NCI-H1105 (cell line): ENCODE results near the gene PPAN.

Experiments
- DNase-seq: peaks from one replicate; lab custom pipeline; 2025; lab: John Stamatoyannopoulos, UW

The PPAN gene, protein sequence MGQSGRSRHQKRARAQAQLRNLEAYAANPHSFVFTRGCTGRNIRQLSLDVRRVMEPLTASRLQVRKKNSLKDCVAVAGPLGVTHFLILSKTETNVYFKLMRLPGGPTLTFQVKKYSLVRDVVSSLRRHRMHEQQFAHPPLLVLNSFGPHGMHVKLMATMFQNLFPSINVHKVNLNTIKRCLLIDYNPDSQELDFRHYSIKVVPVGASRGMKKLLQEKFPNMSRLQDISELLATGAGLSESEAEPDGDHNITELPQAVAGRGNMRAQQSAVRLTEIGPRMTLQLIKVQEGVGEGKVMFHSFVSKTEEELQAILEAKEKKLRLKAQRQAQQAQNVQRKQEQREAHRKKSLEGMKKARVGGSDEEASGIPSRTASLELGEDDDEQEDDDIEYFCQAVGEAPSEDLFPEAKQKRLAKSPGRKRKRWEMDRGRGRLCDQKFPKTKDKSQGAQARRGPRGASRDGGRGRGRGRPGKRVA

DNA sequence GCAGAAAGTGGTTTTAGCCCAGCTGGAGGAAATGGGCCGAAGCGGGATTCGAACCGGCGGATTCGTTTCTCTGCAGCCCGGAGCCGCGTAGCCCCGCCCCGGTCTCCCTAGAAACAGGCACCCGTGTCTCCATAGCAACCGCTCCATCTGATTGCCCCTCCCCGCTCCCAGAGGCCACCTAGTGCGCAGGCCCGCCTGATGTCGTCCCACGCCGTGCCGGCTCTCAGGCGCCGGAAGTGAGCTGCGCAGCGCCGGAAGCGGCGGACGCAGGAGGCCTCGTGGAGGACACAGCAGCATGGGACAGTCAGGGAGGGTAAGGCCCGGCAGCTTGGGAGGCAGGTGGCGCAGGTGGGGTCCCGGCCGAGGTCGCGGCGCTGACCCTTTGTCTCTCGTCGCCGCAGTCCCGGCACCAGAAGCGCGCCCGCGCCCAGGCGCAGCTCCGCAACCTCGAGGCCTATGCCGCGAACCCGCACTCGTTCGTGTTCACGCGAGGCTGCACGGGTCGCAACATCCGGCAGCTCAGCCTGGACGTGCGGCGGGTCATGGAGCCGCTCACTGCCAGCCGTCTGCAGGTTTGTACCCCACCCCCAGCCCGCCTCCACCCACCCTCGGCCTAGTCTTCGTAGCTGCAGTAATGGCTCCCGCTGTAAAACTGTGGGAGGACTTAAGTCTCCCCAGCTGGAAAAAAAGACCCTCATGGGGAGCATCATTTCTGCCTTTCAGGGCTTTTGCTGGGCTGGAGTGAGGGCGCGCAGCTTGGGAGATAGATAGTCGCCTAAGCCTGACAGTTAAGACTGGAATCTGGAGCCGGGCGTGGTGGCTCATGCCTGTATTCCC lies at the start of gene PPAN:
TSS of gene PPAN (plus strand) at position 263 of the 837 bp plus-strand sequence. CDS start at position 296, 33 bp downstream.
- DNase-seq, result peak; percentile 99

- no peak for DNase-seq
These were observed 44.3 kb upstream of the PPAN start for GRCh38 chr19:10061717-10062310.

DNA sequence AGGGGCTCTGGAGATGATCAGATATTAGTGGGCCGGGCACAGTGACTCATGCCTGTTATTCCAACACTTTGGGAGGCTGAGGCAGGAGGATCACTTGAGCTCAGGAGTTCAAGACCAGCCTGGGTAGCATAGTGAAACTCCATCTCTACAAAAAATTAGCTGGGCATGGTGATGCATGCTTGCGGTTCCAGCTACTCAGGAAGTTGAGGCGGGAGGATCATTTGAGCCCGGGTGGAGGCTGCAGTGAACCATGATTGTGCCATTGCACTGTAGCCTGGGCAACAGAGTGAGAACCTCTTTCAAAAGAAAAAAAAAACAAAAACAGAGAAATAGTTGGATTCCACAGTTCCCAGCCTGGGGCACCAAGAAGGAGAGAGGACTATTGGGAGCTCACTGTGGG lies 38.0 kb upstream of the PPAN start:
- no peak for DNase-seq

- no peak for DNase-seq
These were observed 37.1 kb upstream of the PPAN start for GRCh38 chr19:10069046-10069445.

GRCh38 chr19:10070730-10071446 lies 35.3 kb upstream of the PPAN start:
- no peak for DNase-seq

DNA sequence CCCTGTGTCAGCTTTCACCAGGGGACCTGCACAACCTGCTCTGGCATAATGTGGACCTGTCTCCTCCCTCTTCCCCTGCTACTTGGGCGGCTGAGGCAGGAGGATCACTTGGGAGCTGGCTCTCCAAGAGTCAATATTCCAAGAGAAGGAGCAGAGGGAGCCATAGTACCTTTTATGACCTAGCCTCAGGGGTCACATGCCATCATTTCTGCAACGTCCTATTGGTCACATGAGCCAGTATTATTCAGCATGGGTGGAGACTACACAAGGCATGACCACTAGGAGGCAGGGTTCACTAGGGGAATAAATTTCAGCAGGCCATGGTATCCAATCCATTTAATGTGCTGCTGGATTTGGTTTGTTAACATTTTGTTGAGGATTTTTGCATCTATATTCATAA lies 32.0 kb upstream of the PPAN start:
- no peak for DNase-seq

- DNase-seq, result no peak
These were observed 29.6 kb upstream of the PPAN start for GRCh38 chr19:10076535-10076934.

DNA sequence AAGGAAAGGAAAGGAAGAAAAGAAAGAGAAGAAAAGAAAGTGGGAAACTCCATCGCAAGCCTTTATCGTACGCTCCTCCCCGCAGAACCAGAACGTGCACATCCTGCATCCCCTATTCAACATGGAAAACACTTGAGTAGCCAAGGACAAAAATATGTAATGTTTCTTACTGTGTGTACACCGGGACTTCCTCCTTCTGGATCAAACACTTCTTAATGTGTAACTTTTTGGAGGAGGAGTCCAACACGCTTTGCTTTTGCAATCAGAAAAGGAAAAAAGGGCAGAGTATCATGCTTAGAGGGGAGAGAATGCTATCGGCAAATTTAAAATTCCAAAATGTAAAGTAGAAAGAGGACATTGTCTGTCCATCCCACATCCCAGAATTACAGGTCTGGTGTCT lies 27.8 kb upstream of the PPAN start:
- no peak for DNase-seq

GRCh38 chr19:10079031-10079453 lies 27.1 kb upstream of the PPAN start:
- DNase-seq, result no peak

DNA sequence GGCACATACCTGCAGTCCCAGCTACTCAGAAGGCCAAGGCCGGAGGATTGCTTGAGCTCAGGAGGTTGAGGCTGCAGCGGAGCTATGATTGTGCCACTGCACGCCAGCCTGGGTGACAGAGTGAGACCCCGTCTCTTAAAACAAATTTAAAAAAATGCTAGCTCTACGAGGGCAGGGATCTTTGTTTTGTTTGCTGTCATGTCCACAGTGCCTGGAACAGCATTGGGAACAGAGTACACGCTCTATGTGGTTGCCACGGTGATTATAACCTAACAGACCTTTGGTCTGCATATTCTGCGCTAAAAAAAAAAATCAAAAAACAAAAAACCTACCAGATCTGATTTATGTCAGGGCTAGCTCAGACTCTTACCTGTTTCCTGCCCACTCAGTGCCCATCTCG lies 22.3 kb upstream of the PPAN start:
- DNase-seq, result no peak

GRCh38 chr19:10084803-10085202 lies 21.4 kb upstream of the PPAN start:
- no peak for DNase-seq

GRCh38 chr19:10085641-10086590 lies 20.2 kb upstream of the PPAN start, which contains the start of gene SHFL:
Gene SHFL (plus strand): TSS chr19:10086317. CDS start chr19:10086428, 111 bp downstream.
- no peak for DNase-seq

- no peak for DNase-seq
These were observed 19.5 kb upstream of the PPAN start for GRCh38 chr19:10086591-10087192.

DNA sequence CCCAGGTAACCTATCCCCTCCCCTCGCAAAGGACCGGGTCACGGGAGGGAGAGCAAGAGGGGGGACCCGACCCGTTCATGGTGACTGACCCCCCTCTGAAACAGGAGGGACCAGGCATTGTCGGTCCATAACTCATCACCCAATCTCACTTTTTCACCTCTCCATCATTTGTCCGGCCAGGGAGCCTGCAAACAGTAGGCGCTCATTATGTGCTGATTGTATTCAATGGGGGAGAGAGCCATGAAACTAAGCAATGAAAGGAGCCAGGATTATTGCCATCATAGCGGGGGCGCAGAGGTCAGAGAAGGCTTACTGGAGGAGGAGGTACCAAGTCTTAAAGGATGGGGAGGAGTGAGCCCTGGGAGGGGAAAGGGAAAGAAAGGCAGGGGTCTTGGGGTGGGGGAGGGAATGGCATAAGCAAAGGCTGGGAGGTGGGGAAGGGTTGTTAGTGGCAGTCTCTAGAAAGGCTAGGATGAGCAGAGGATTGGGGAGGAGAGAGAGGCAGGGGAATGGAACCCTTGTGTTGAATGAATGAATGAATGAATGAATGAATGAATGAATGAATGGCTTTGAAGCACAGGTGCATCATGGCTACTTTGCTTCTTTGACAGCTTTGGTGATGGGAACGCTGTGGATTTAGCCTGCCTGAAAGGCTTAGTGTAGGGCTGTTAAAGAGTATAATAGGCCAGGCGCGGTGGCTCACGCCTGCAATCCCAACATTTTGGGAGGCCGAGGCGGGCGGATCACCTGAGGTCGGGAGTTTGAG lies 18.7 kb upstream of the PPAN start:
- no peak for DNase-seq

GRCh38 chr19:10088949-10089554 lies 17.1 kb upstream of the PPAN start:
- DNase-seq, result no peak

DNA sequence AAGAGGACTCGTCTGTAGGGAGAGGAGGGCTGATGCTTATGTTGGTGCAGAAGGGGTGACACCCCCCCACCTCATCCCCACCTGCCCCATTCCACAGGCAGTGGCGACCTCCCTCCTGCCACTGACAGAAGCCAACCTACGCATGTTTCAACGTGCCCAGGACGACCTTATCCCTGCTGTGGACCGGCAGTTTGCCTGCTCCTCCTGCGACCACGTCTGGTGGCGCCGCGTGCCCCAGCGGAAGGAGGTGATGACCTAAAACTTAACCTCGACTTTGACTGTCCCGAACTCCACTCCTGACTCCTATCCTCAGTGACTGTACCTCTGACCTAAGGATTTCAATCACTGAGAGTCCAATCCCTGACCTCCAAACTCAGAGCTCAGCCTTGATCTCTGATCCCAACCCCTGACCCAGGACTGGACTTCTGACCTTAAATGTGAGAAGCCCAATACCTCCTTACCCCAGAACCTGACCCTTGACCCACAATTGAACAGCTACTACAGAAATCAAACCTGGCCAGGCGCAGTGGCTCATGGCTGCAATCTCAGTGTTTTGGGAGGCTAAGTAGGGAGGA lies 16.3 kb upstream of the PPAN start:
- DNase-seq, result no peak

- no peak for DNase-seq
These were observed 14.8 kb upstream of the PPAN start for GRCh38 chr19:10091370-10091687.

- no peak for DNase-seq
These were observed 14.1 kb upstream of the PPAN start for GRCh38 chr19:10091895-10092641.
